Mucosa of rectum (tissue), 2 donors: Measurements from ENCODE around the gene CALU.

ENCODE experiments used
- H3K27ac ChIP-seq, 2 donors: one replicate each; pipeline ENCODE4 v1.7.0; 2013; ENCODE audit warnings: inconsistent platforms in 2 of 2, low read depth in 2 of 2, low read length in 2 of 2
- H3K27me3 ChIP-seq, 2 donors: one replicate each; pipeline ENCODE4 v1.7.0; 2013; ENCODE audit warnings: low read length in 2 of 2; ENCODE audit not compliant: control insufficient read depth in 2 of 2, insufficient read depth in 2 of 2
- H3K36me3 ChIP-seq, 2 donors: one replicate each; pipeline ENCODE4 v1.7.0; 2013; ENCODE audit warnings: low read length in 2 of 2; ENCODE audit not compliant: control insufficient read depth in 2 of 2, insufficient read depth in 2 of 2
- H3K4me1 ChIP-seq, 2 donors: one replicate each; pipeline ENCODE4 v1.7.0; 2013; ENCODE audit warnings: low read length in 2 of 2, mild to moderate bottlenecking in 1 of 2; ENCODE audit not compliant: control insufficient read depth in 2 of 2, insufficient read depth in 2 of 2
- H3K4me3 ChIP-seq, 2 donors: one replicate each; pipeline ENCODE4 v1.7.0; 2013; ENCODE audit warnings: low read length in 2 of 2
- H3K9ac ChIP-seq, 2 donors: one replicate each; pipeline ENCODE4 v1.7.0; 2013; ENCODE audit warnings: low read length in 2 of 2, low read depth in 1 of 2, mild to moderate bottlenecking in 1 of 2
- H3K9me3 ChIP-seq, 2 donors: one replicate each; pipeline ENCODE4 v1.7.0; 2013; ENCODE audit warnings: low read length in 2 of 2; ENCODE audit not compliant: control insufficient read depth in 2 of 2
- donor health status: healthy.
- donor health status: Normal muscosa, but diverticular disease.

The CALU gene

GRCh38 chr7:128744366-128744905, 5.3 kb downstream of the CALU start:
- Histone ChIP-seq H3K36me3 (peaks cover 9 to 10% of the 10 kb centered on the region in 2 donors), H3K9me3 (no peaks in the 10 kb centered on the region), H3K9ac (no peak overlapping the region), H3K4me3 (no peak overlapping the region), H3K27ac (no peak overlapping the region), H3K4me1 (peaks cover 10 to 13% of the 10 kb centered on the region in 2 donors), H3K27me3 (no peaks in the 10 kb centered on the region)

GRCh38 chr7:128745706-128746105, 6.5 kb downstream of the CALU start:
- no peak overlapping the region for H3K27ac ChIP-seq
- H3K36me3 ChIP-seq: peaks cover 10 to 19% of the 10 kb centered on the region in 2 donors
- H3K9me3 ChIP-seq: no peaks in the 10 kb centered on the region
- no peak overlapping the region for H3K4me3 ChIP-seq
- no peak overlapping the region for H3K9ac ChIP-seq
- H3K27me3 ChIP-seq: no peaks in the 10 kb centered on the region
- peaks cover 6 to 7% of the 10 kb centered on the region in 2 donors for H3K4me1 ChIP-seq

GRCh38 chr7:128747327-128748079, 8.3 kb downstream of the CALU start:
- H3K4me1 ChIP-seq: peaks cover 0 to under 1% of the 10 kb centered on the region in 2 donors
- H3K9me3 ChIP-seq: no peaks in the 10 kb centered on the region
- no peak overlapping the region for H3K9ac ChIP-seq
- H3K27me3 ChIP-seq: no peaks in the 10 kb centered on the region
- H3K4me3 ChIP-seq: no peak overlapping the region
- no peak overlapping the region for H3K27ac ChIP-seq
- peaks cover 10 to 21% of the 10 kb centered on the region in 2 donors for H3K36me3 ChIP-seq

GRCh38 chr7:128752251-128752650, 13.1 kb downstream of the CALU start:
- Histone ChIP-seq H3K4me3 (no peak overlapping the region), H3K4me1 (no peaks in the 10 kb centered on the region), H3K9ac (no peak overlapping the region), H3K9me3 (no peaks in the 10 kb centered on the region), H3K27me3 (no peaks in the 10 kb centered on the region), H3K27ac (no peak overlapping the region), H3K36me3 (peaks cover 30 to 40% of the 10 kb centered on the region in 2 donors)

- Histone ChIP-seq H3K4me3 (no peak overlapping the region), H3K27me3 (no peaks in the 10 kb centered on the region), H3K27ac (no peak overlapping the region), H3K9me3 (no peaks in the 10 kb centered on the region), H3K9ac (no peak overlapping the region), H3K4me1 (no peaks in the 10 kb centered on the region), H3K36me3 (peaks cover 39 to 42% of the 10 kb centered on the region in 2 donors)
Measured at GRCh38 chr7:128755075-128755818, 16.1 kb downstream of the CALU start.

- no peaks in the 10 kb centered on the region for H3K4me1 ChIP-seq
- H3K27ac ChIP-seq: peak overlapping the region in 1 of 2 donors; percentile 24
- H3K9ac ChIP-seq: no peak overlapping the region
- H3K9me3 ChIP-seq: no peaks in the 10 kb centered on the region
- H3K27me3 ChIP-seq: no peaks in the 10 kb centered on the region
- no peak overlapping the region for H3K4me3 ChIP-seq
- peaks cover 35 to 47% of the 10 kb centered on the region in 2 donors for H3K36me3 ChIP-seq
Measured at GRCh38 chr7:128755819-128756476, 16.8 kb downstream of the CALU start.

- H3K36me3 ChIP-seq: peaks cover 41 to 57% of the 10 kb centered on the region in 2 donors
- no peak overlapping the region for H3K4me3 ChIP-seq
- no peaks in the 10 kb centered on the region for H3K4me1 ChIP-seq
- no peaks in the 10 kb centered on the region for H3K27me3 ChIP-seq
- H3K9me3 ChIP-seq: no peaks in the 10 kb centered on the region
- no peak overlapping the region for H3K9ac ChIP-seq
- no peak overlapping the region for H3K27ac ChIP-seq
Measured at GRCh38 chr7:128757203-128757602, 18.0 kb downstream of the CALU start.

- Histone ChIP-seq H3K9ac (no peak overlapping the region), H3K4me1 (no peaks in the 10 kb centered on the region), H3K9me3 (no peaks in the 10 kb centered on the region), H3K36me3 (peaks cover 41 to 52% of the 10 kb centered on the region in 2 donors), H3K4me3 (no peak overlapping the region), H3K27ac (no peak overlapping the region), H3K27me3 (no peaks in the 10 kb centered on the region)
Measured at GRCh38 chr7:128758553-128758952, 19.4 kb downstream of the CALU start.

- peaks cover 41 to 50% of the 10 kb centered on the region in 2 donors for H3K36me3 ChIP-seq
- H3K4me3 ChIP-seq: no peak overlapping the region
- no peaks in the 10 kb centered on the region for H3K27me3 ChIP-seq
- no peaks in the 10 kb centered on the region for H3K9me3 ChIP-seq
- H3K9ac ChIP-seq: no peak overlapping the region
- H3K27ac ChIP-seq: no peak overlapping the region
- H3K4me1 ChIP-seq: no peaks in the 10 kb centered on the region
Measured at GRCh38 chr7:128759242-128759641, 20.1 kb downstream of the CALU start.

- no peaks in the 10 kb centered on the region for H3K27me3 ChIP-seq
- H3K36me3 ChIP-seq: peaks cover 39 to 61% of the 10 kb centered on the region in 2 donors
- no peaks in the 10 kb centered on the region for H3K9me3 ChIP-seq
- no peak overlapping the region for H3K4me3 ChIP-seq
- no peaks in the 10 kb centered on the region for H3K4me1 ChIP-seq
- no peak overlapping the region for H3K9ac ChIP-seq
- H3K27ac ChIP-seq: no peak overlapping the region
Measured at GRCh38 chr7:128763541-128763940, 24.4 kb downstream of the CALU start.
